Measurements from ENCODE around the gene IL1R2. TPM values are rescaled to one million over a fixed set of nuclear protein-coding genes. Genes with fewer than 3 reads are reported as not detected.

IL1R2 gene
- total and polyA plus RNA-seq, 2 of the 13 experiments (the other 11 are each of a cell fraction or from before 2014, with no cell fraction given) = 3.6 to 7.3 TPM

GRCh38 chr2:102046135-102046986 lies 54.6 kb downstream of the IL1R2 start (continued):
- TF ChIP-seq ZNF83 (CRISPR knock-in tag; IDR thresholded peaks at IDR 0.05; ENCODE audit: borderline replicate concordance) (no peak), PATZ1 (CRISPR knock-in tag; IDR thresholded peaks at IDR 0.05) (peak; percentile 86), ZNF343 (CRISPR knock-in tag; IDR thresholded peaks at IDR 0.05) (peak; percentile 75; the same call in 1 of the 2 replicates), ZNF557 (CRISPR knock-in tag; IDR thresholded peaks at IDR 0.05) (0 out of 2 replicates have a peak, but pooled peaks have one; percentile 73), SAFB2 (CRISPR knock-in tag; IDR thresholded peaks at IDR 0.05; ENCODE audit: borderline replicate concordance, low read depth) (no peak; the same call in 1 of the 2 replicates), ZBTB25 (CRISPR knock-in tag; IDR thresholded peaks at IDR 0.05) (peak; percentile 92; the same call in 1 of the 2 replicates), MTA1 (CRISPR knock-in tag; IDR thresholded peaks at IDR 0.05; ENCODE audit: borderline replicate concordance) (peak; percentile 92), NCOR1 (IDR thresholded peaks at IDR 0.05; ENCODE audit: borderline replicate concordance, low read length) (peak; percentile 73; the same call in 1 of the 2 replicates), SMAD9 (CRISPR knock-in tag; IDR thresholded peaks at IDR 0.05) (no peak), SOX6 (IDR thresholded peaks at IDR 0.05) (no peak), SOX6 (CRISPR knock-in tag; IDR thresholded peaks at IDR 0.05) (peak; percentile 98), BRCA1 (CRISPR knock-in tag; IDR thresholded peaks at IDR 0.05) (peak; percentile 89), ZNF609 (CRISPR knock-in tag; IDR thresholded peaks at IDR 0.05; ENCODE audit: borderline replicate concordance) (peak; percentile 98), MTA3 (CRISPR knock-in tag; IDR thresholded peaks at IDR 0.05) (no peak), CSRNP2 (CRISPR knock-in tag; conservative IDR thresholded peaks at IDR 0.05; ENCODE audit: low read depth) (no peak), SP140L (CRISPR knock-in tag; IDR thresholded peaks at IDR 0.05; ENCODE audit: borderline replicate concordance) (peak; percentile 98), ZNF275 (CRISPR knock-in tag; IDR thresholded peaks at IDR 0.05; ENCODE audit: borderline replicate concordance) (0 out of 2 replicates have a peak, but pooled peaks have one; percentile 36)
